HepG2 (cell line): ENCODE measurements around the gene MACROD2. TPM values are rescaled to one million over a fixed set of nuclear protein-coding genes. Genes with fewer than 3 reads are reported as not detected.

ENCODE experiments used
- ATAC-seq: fragments of 200-7000 bp; cut with Tn5 transposase; 3 replicates; pipeline ENCODE4 v1.9.1; 2020; ENCODE audit warnings: mild to moderate bottlenecking, moderate library complexity
- BruUV-seq: library from RNA; stranded (reverse); fragments of 400-500 nt; replicated peaks from 2 replicates; lab custom pipeline; 2021; lab: Mats Ljungman, UMichigan
- CTCF ChIA-PET: fragments of 300-600 bp; formaldehyde crosslinking; extraction: SDS; loops from one replicate; lab custom pipeline; 2021; ENCODE audit warnings: low total read pairs, inconsistent platforms, low intra/inter-chr PET ratio; lab: Yijun Ruan, JAX
- POLR2A ChIA-PET: fragments of 350-600 bp; sonication (Branson Sonifier 250); formaldehyde crosslinking; loops from one replicate; lab custom pipeline; 2020; ENCODE audit warnings: antibody characterized with exemption, inconsistent platforms; lab: Yijun Ruan, JAX
- DNase-seq: peaks from one replicate; pipeline ENCODE4 v3.0.0-alpha.2; 2015; ENCODE audit warnings: low spot score
- FAIRE-seq: peaks from 3 replicates; lab custom pipeline; 2011; peaks lifted over from hg19 to GRCh38; lab: Jason Lieb, UNC
- H2AFZ ChIP-seq: one replicate; pipeline ENCODE4 v1.6.1; 2011; ENCODE audit warnings: low read length, inconsistent platforms
- H3K27ac ChIP-seq: fragments of 300-600 bp; 3 replicates; pipeline ENCODE4 v1.8.0; 2011; ENCODE audit warnings: mixed run types, mild to moderate bottlenecking, mixed read lengths, low read length, inconsistent platforms; ENCODE audit not compliant: insufficient read depth; ENCODE audit errors: extremely low read length
- H3K27me3 ChIP-seq, 2 experiments: fragments of 200-600 bp in 1 of 2; 2 replicates in 1 of 2; 3 replicates in 1 of 2; pipeline versions ENCODE4 v1.6.0 to v1.8.0; 2011; ENCODE audit warnings: low read length in 2 of 2, mild to moderate bottlenecking in 2 of 2, moderate library complexity in 2 of 2, inconsistent platforms in 1 of 2; ENCODE audit not compliant: insufficient read depth in 2 of 2, control insufficient read depth in 1 of 2
- H3K36me3 ChIP-seq, 2 experiments: fragments of 200-600 bp in 1 of 2; replicated peaks in 1 of 2; 2 replicates in 1 of 2; 3 replicates in 1 of 2; pipeline versions ENCODE4 v1.5.1 to v1.8.0; 2011; ENCODE audit warnings: low read length in 2 of 2, inconsistent platforms in 1 of 2; ENCODE audit not compliant: insufficient read depth in 2 of 2, control insufficient read depth in 1 of 2
- H3K4me1 ChIP-seq: 2 replicates; pipeline ENCODE4 v1.5.1; 2012; ENCODE audit warnings: low read length, inconsistent platforms; ENCODE audit not compliant: insufficient read depth
- H3K4me2 ChIP-seq: 2 replicates; pipeline ENCODE4 v1.6.0; 2011; ENCODE audit warnings: low read depth, low read length, inconsistent platforms
- H3K4me3 ChIP-seq, 3 experiments: fragments of 200-600 bp in 1 of 3; sonication (generic), shearing (Covaris generic) in 1 of 3; replicated peaks in 1 of 3; 2 replicates each; pipeline ENCODE4 v1.5.1; 2011 to 2016; ENCODE audit warnings: low read length in 3 of 3, inconsistent platforms in 2 of 3, low read depth in 2 of 3, mild to moderate bottlenecking in 2 of 3, control low read depth in 1 of 3, mixed read lengths in 1 of 3; ENCODE audit not compliant: insufficient read depth in 1 of 3
- H3K79me2 ChIP-seq: one replicate; pipeline ENCODE4 v1.6.1; 2011; ENCODE audit warnings: low read length, inconsistent platforms; ENCODE audit not compliant: insufficient read depth
- H3K9ac ChIP-seq: 2 replicates; pipeline ENCODE4 v1.6.0; 2011; ENCODE audit warnings: mild to moderate bottlenecking, low read depth, low read length, inconsistent platforms; ENCODE audit not compliant: insufficient read depth
- H3K9me3 ChIP-seq: 2 replicates; pipeline ENCODE4 v1.5.1; 2012; ENCODE audit warnings: mild to moderate bottlenecking, low read length
- H4K20me1 ChIP-seq: 2 replicates; pipeline ENCODE4 v1.6.0; 2011; ENCODE audit warnings: inconsistent platforms, mild to moderate bottlenecking, low read length, moderate library complexity; ENCODE audit not compliant: insufficient read depth
- DR1 ChIP-seq: sonication (generic); formaldehyde crosslinking; IDR thresholded peaks from 2 replicates; pipeline ENCODE4 v1.8.0; 2021; ENCODE audit warnings: mild to moderate bottlenecking, missing genetic modification reagents, inconsistent platforms
- ELF1 ChIP-seq: sonication (generic); formaldehyde crosslinking; IDR thresholded peaks from 2 replicates; pipeline ENCODE4 v1.4.0; 2020; ENCODE audit warnings: missing genetic modification reagents
- KLF11 ChIP-seq: IDR thresholded peaks from 2 replicates; pipeline ENCODE4 v1.6.1; 2016; ENCODE audit warnings: missing compliant biosample characterization
- TBL1XR1 ChIP-seq: fragments of 150-350 bp; IDR thresholded peaks from 2 replicates; pipeline ENCODE4 v1.6.1; 2014; ENCODE audit warnings: borderline replicate concordance, low read length; ENCODE audit not compliant: partially characterized antibody
- ZFP82 ChIP-seq: sonication (generic); formaldehyde crosslinking; IDR thresholded peaks from 2 replicates; pipeline ENCODE4 v1.5.1; 2020; ENCODE audit warnings: mild to moderate bottlenecking, missing genetic modification reagents, borderline replicate concordance
- ZNF30 ChIP-seq: sonication (generic); formaldehyde crosslinking; IDR thresholded peaks from 2 replicates; pipeline ENCODE4 v1.5.0; 2020; ENCODE audit warnings: mild to moderate bottlenecking, missing genetic modification reagents
- ZNF468 ChIP-seq: sonication (generic); formaldehyde crosslinking; IDR thresholded peaks from 2 replicates; pipeline ENCODE4 v1.8.0; 2022; ENCODE audit warnings: mild to moderate bottlenecking, moderate library complexity, missing genetic modification reagents
- ZNF615 ChIP-seq: sonication (generic); formaldehyde crosslinking; IDR thresholded peaks from 2 replicates; pipeline ENCODE4 v1.5.0; 2020; ENCODE audit warnings: mild to moderate bottlenecking, missing genetic modification reagents, borderline replicate concordance
- ZNF678 ChIP-seq: sonication (generic); formaldehyde crosslinking; IDR thresholded peaks from 2 replicates; pipeline ENCODE4 v1.4.0; 2020; ENCODE audit warnings: mild to moderate bottlenecking, missing genetic modification reagents
- ZNF850 ChIP-seq: sonication (generic); formaldehyde crosslinking; conservative IDR thresholded peaks from 2 replicates; pipeline ENCODE4 v1.9.0; 2021; ENCODE audit warnings: mild to moderate bottlenecking, missing genetic modification reagents
- whole genome bisulfite sequencing: methylation state at CpG from one replicate; pipeline ENCODE4 v1.1.6; 2017; ENCODE audit warnings: low lambda C conversion rate; 5-methylcytosine and 5-hydroxymethylcytosine counted together
- in situ Hi-C: cut with HindIII; loops from 2 replicates; pipeline ENCODE4 v1.10.0; 2017; ENCODE audit warnings: low pct_unique_long_range_greater_than_20kb; ENCODE audit not compliant: extremely low pct_ligation_motif_present
- intact Hi-C: fragments of 100-400 bp; cut with micrococcal nuclease; formaldehyde crosslinking; loops from one replicate; pipeline ENCODE4 v1.10.0; 2022; ENCODE audit not compliant: unreplicated experiment
- polyA plus RNA-seq, 8 experiments: library from polyadenylated mRNA; depleted of rRNA in 3 of 8; stranded (reverse) in 7 of 8; unstranded in 1 of 8; fragments of >200 nt; fragmentation: Illumina TruSeq in 4 of 8; extraction: Trizol in 4 of 8; gene quantifications; 2 replicates each; pipeline versions ENCODE4 v1.2.1 to v1.2.3, GENCODE V29; 2011 to 2016; ENCODE audit warnings: low read depth in 4 of 8, missing spikeins in 1 of 8, mixed read lengths in 1 of 8; ENCODE audit not compliant: insufficient read depth in 1 of 8
- total RNA-seq, 5 experiments: library from RNA; depleted of rRNA; stranded (reverse); fragments of >200 nt; fragmentation: Illumina TruSeq; extraction: Trizol; gene quantifications; 2 replicates each; pipeline ENCODE4 v1.2.3, GENCODE V29; 2016; ENCODE audit warnings: low read depth in 1 of 5
- TF ChIP-seq, protein P1 (sequence below): IDR thresholded peaks from 2 replicates; pipeline ENCODE4 v1.6.1; 2016; ENCODE audit warnings: missing genetic modification reagents, missing compliant biosample characterization
- TF ChIP-seq, protein P2 (sequence below): sonication (generic); formaldehyde crosslinking; IDR thresholded peaks from one replicate; pipeline ENCODE4 v1.5.1; 2020; ENCODE audit warnings: mild to moderate bottlenecking, missing genetic modification reagents; ENCODE audit errors: not compliant biosample characterization
- TF ChIP-seq, protein P3 (sequence below): sonication (generic); formaldehyde crosslinking; IDR thresholded peaks from 2 replicates; pipeline ENCODE4 v1.8.0; 2022; ENCODE audit warnings: low read depth, missing genetic modification reagents

MACROD2 gene
- total and polyA plus RNA-seq, 2 of the 13 experiments (the other 11 are each of a cell fraction or from before 2014, with no cell fraction given) = 0.13 to 0.51 TPM

DNA sequence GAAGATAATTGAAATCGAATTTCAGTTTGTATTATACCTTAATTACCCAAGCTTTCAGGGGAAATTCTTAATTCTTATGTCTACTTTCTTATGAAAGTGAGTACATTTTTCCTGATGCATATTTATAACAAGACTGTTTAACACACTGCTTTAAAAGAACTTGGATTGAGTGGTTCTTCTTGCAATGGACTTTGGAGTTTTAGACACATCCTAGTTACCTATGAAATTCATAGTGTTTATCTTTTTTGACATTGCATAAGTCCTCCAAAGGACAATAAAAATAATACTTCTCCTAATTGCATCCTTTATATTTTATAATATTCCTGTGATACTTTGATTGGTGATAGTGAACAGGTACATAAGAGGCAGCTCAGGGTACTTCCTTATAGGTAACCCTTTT lies 737.7 kb downstream of the MACROD2 start:
- 0% methylated on average over 1 of the region's 1 CpG for WGBS
- Histone ChIP-seq H3K9ac (no peak overlapping the region), H3K4me1 (peaks cover 4% of the 10 kb centered on the region; the same call in 1 of the 2 replicates), H3K4me2 (no peak overlapping the region), H3K27me3 (no peaks in the 10 kb centered on the region), H2AFZ (no peak overlapping the region), H3K9me3 (0 out of 2 replicates have a peak, but pooled peaks cover 3% of the 10 kb centered on the region), H3K4me3 (no peak overlapping the region), H3K36me3 (no peaks in the 10 kb centered on the region), H3K79me2 (no peaks in the 10 kb centered on the region), H4K20me1 (no peaks in the 10 kb centered on the region), H3K27ac (no peak overlapping the region)
- DNase-seq (no peak), FAIRE-seq (no peak), ATAC-seq (no peak)
- ChIA-PET CTCF (no interaction called here), POLR2A (no interaction called here)
- intact Hi-C loops (no loop called here), in situ Hi-C loops (no loop called here)
- no TSS peak for BruUV-seq
- TF ChIP-seq, protein P1, sequence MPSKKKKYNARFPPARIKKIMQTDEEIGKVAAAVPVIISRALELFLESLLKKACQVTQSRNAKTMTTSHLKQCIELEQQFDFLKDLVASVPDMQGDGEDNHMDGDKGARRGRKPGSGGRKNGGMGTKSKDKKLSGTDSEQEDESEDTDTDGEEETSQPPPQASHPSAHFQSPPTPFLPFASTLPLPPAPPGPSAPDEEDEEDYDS (CRISPR knock-in tag) = no peak
- TF ChIP-seq ZNF850 (CRISPR knock-in tag) (no peak), ZNF678 (CRISPR knock-in tag) (no peak), DR1 (CRISPR knock-in tag) (no peak), ELF1 (CRISPR knock-in tag) (no peak), ZNF615 (no peak), ZFP82 (CRISPR knock-in tag) (no peak), TBL1XR1 (no peak), KLF11 (CRISPR knock-in tag) (no peak), ZNF30 (no peak), ZNF468 (CRISPR knock-in tag) (no peak)
- TF ChIP-seq, protein P2, sequence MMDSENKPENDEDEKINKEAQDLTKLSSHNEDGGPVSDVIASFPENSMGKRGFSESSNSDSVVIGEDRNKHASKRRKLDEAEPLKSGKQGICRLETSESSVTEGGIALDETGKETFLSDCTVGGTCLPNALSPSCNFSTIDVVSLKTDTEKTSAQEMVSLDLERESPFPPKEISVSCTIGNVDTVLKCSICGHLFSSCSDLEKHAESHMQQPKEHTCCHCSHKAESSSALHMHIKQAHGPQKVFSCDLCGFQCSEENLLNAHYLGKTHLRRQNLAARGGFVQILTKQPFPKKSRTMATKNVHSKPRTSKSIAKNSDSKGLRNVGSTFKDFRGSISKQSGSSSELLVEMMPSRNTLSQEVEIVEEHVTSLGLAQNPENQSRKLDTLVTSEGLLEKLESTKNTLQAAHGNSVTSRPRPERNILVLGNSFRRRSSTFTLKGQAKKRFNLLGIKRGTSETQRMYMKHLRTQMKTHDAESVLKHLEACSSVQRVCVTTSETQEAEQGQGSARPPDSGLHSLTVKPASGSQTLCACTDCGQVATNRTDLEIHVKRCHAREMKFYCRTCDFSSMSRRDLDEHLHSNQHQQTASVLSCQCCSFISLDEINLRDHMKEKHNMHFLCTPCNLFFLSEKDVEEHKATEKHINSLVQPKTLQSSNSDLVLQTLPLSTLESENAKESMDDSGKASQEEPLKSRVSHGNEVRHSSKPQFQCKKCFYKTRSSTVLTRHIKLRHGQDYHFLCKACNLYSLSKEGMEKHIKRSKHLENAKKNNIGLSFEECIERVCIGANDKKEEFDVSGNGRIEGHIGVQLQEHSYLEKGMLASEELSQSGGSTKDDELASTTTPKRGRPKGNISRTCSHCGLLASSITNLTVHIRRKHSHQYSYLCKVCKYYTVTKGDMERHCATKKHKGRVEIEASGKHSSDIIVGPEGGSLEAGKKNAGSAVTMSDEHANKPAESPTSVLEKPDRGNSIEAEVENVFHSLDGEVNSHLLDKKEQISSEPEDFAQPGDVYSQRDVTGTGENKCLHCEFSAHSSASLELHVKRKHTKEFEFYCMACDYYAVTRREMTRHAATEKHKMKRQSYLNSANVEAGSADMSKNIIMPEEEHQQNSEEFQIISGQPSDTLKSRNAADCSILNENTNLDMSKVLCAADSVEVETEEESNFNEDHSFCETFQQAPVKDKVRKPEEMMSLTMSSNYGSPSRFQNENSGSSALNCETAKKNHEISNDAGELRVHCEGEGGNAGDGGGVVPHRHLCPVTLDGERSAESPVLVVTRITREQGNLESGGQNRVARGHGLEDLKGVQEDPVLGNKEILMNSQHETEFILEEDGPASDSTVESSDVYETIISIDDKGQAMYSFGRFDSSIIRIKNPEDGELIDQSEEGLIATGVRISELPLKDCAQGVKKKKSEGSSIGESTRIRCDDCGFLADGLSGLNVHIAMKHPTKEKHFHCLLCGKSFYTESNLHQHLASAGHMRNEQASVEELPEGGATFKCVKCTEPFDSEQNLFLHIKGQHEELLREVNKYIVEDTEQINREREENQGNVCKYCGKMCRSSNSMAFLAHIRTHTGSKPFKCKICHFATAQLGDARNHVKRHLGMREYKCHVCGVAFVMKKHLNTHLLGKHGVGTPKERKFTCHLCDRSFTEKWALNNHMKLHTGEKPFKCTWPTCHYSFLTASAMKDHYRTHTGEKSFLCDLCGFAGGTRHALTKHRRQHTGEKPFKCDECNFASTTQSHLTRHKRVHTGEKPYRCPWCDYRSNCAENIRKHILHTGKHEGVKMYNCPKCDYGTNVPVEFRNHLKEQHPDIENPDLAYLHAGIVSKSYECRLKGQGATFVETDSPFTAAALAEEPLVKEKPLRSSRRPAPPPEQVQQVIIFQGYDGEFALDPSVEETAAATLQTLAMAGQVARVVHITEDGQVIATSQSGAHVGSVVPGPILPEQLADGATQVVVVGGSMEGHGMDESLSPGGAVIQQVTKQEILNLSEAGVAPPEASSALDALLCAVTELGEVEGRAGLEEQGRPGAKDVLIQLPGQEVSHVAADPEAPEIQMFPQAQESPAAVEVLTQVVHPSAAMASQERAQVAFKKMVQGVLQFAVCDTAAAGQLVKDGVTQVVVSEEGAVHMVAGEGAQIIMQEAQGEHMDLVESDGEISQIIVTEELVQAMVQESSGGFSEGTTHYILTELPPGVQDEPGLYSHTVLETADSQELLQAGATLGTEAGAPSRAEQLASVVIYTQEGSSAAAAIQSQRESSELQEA (CRISPR knock-in tag) = no peak
- TF ChIP-seq, protein P3, sequence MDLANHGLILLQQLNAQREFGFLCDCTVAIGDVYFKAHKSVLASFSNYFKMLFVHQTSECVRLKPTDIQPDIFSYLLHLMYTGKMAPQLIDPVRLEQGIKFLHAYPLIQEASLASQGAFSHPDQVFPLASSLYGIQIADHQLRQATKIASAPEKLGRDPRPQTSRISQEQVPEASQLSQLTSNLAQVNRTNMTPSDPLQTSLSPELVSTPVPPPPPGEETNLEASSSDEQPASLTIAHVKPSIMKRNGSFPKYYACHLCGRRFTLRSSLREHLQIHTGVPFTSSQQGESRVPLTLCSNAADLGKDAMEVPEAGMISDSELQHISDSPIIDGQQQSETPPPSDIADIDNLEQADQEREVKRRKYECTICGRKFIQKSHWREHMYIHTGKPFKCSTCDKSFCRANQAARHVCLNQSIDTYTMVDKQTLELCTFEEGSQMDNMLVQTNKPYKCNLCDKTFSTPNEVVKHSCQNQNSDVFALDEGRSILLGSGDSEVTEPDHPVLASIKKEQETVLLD = no peak
